Fibroblast of lung (primary cell): ENCODE results near the gene VGF. TPM values are rescaled to one million over a fixed set of nuclear protein-coding genes. Genes with fewer than 3 reads are reported as not detected.

ENCODE experiments used
- DNase-seq, 2 donors: peaks; one replicate each; pipeline versions ENCODE4 v3.0.0 to v3.0.0-alpha.2; 2010; ENCODE audit warnings: low read depth in 2 of 2
- H2AFZ ChIP-seq: 2 replicates; pipeline ENCODE4 v1.5.1; 2012; ENCODE audit warnings: low read length, control low read depth, inconsistent platforms
- H3K27ac ChIP-seq: 2 replicates; pipeline ENCODE4 v1.5.1; 2011; ENCODE audit warnings: low read length, control low read depth; ENCODE audit not compliant: insufficient read depth
- H3K27me3 ChIP-seq: 2 replicates; pipeline ENCODE4 v1.5.1; 2011; ENCODE audit warnings: mild to moderate bottlenecking, low read length; ENCODE audit not compliant: control insufficient read depth, insufficient read depth
- H3K36me3 ChIP-seq: 2 replicates; pipeline ENCODE4 v1.5.1; 2011; ENCODE audit warnings: low read length; ENCODE audit not compliant: control insufficient read depth, insufficient read depth
- H3K4me1 ChIP-seq: 2 replicates; pipeline ENCODE4 v1.5.1; 2011; ENCODE audit warnings: low read length; ENCODE audit not compliant: control insufficient read depth, insufficient read depth; ENCODE audit errors: extremely low read depth
- H3K4me2 ChIP-seq: 2 replicates; pipeline ENCODE4 v1.5.1; 2011; ENCODE audit warnings: low read length, control low read depth; ENCODE audit not compliant: insufficient read depth; ENCODE audit errors: extremely low read depth
- H3K4me3 ChIP-seq, 4 experiments: fragments of 200-600 bp in 1 of 4; sonication (generic) in 1 of 4; replicated peaks in 1 of 4; 2 replicates each; pipeline ENCODE4 v1.5.1; 2011 to 2016; ENCODE audit warnings: low read length in 4 of 4, low read depth in 3 of 4, mild to moderate bottlenecking in 3 of 4, control low read depth in 2 of 4, inconsistent platforms in 1 of 4, mixed read lengths in 1 of 4; ENCODE audit not compliant: insufficient read depth in 1 of 4; ENCODE audit errors: control extremely low read depth in 1 of 4
- H3K79me2 ChIP-seq: 2 replicates; pipeline ENCODE4 v1.5.1; 2012; ENCODE audit warnings: mild to moderate bottlenecking, low read length, inconsistent platforms; ENCODE audit not compliant: control insufficient read depth, insufficient read depth
- H3K9ac ChIP-seq: 2 replicates; pipeline ENCODE4 v1.5.1; 2011; ENCODE audit warnings: mild to moderate bottlenecking, low read length, control low read depth; ENCODE audit not compliant: insufficient read depth
- H3K9me3 ChIP-seq: 2 replicates; pipeline ENCODE4 v1.5.1; 2012; ENCODE audit warnings: low read depth, low read length; ENCODE audit not compliant: control insufficient read depth, insufficient read depth
- H4K20me1 ChIP-seq: 2 replicates; pipeline ENCODE4 v1.5.1; 2011; ENCODE audit warnings: low read length; ENCODE audit not compliant: control insufficient read depth, insufficient read depth; ENCODE audit errors: extremely low read depth
- EZH2 ChIP-seq: IDR thresholded peaks from 2 replicates; pipeline ENCODE4 v1.5.1; 2012; ENCODE audit warnings: low read length, control low read depth, mild to moderate bottlenecking; ENCODE audit errors: missing control alignments
- polyA plus RNA-seq, 2 donors: library from polyadenylated mRNA; depleted of rRNA in 1 of 2; stranded (reverse) in 1 of 2; unstranded in 1 of 2; fragments of >200 nt; gene quantifications; 2 replicates each; pipeline ENCODE4 v1.2.1, GENCODE V29; 2011 to 2012; ENCODE audit warnings: missing spikeins in 1 of 2
- total RNA-seq: library from RNA; depleted of rRNA; stranded (reverse); fragments of >200 nt; gene quantifications from 2 replicates; pipeline ENCODE4 v1.2.1, GENCODE V29; 2014
- TF ChIP-seq, protein P1 (sequence below), 2 donors: IDR thresholded peaks in 1 of 2; conservative IDR thresholded peaks in 1 of 2; 1 replicate in 1 of 2; 2 replicates in 1 of 2; pipeline ENCODE4 v1.5.1; 2011 to 2012; ENCODE audit warnings: low read length in 2 of 2, control low read depth in 1 of 2, inconsistent platforms in 1 of 2, low read depth in 1 of 2, mild to moderate bottlenecking in 1 of 2

VGF gene
- total and polyA plus RNA-seq, 2 donors (not counting 1 experiment from before 2014, with no cell fraction given) = 0.66 TPM; not detected in 1

DNA sequence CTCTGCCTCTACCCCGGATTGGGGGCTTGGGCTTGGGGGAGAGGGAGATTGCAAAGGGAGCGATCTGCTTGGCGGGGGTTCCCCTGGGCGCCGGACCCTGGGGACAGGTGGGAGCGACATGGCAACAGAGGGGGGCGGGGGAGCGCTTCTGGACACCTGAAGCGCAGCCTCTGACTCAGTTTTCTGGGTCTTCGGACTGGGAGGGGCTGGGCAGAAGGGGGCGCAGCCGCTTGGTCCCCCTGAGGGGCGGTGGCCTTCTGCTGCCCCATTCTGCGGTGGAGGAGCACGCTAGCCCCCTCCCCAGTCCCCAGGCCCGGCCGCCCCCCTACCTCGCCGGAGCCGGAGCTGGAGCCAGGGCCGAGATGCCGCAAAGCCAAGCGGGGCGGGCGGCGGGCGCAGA, 14.3 kb upstream of the VGF start:
- Histone ChIP-seq H3K79me2 (no peaks in the 10 kb centered on the region), H3K9ac (no peak overlapping the region), H3K36me3 (no peaks in the 10 kb centered on the region), H2AFZ (no peak overlapping the region), H3K4me1 (no peaks in the 10 kb centered on the region), H3K27me3 (peaks cover 52% of the 10 kb centered on the region), H3K4me2 (no peak overlapping the region), H4K20me1 (no peaks in the 10 kb centered on the region), H3K9me3 (no peaks in the 10 kb centered on the region), H3K27ac (no peak overlapping the region), H3K4me3 (no peak overlapping the region)
- no peak for TF ChIP-seq EZH2
- TF ChIP-seq, protein P1, sequence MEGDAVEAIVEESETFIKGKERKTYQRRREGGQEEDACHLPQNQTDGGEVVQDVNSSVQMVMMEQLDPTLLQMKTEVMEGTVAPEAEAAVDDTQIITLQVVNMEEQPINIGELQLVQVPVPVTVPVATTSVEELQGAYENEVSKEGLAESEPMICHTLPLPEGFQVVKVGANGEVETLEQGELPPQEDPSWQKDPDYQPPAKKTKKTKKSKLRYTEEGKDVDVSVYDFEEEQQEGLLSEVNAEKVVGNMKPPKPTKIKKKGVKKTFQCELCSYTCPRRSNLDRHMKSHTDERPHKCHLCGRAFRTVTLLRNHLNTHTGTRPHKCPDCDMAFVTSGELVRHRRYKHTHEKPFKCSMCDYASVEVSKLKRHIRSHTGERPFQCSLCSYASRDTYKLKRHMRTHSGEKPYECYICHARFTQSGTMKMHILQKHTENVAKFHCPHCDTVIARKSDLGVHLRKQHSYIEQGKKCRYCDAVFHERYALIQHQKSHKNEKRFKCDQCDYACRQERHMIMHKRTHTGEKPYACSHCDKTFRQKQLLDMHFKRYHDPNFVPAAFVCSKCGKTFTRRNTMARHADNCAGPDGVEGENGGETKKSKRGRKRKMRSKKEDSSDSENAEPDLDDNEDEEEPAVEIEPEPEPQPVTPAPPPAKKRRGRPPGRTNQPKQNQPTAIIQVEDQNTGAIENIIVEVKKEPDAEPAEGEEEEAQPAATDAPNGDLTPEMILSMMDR (conservative IDR thresholded peaks at IDR 0.05 in 1 of 2, IDR thresholded peaks at IDR 0.05 in 1 of 2; ENCODE audit: low read depth in 1 of 2, low read length in 2 of 2) = no peak
- DNase-seq = no peak

DNA sequence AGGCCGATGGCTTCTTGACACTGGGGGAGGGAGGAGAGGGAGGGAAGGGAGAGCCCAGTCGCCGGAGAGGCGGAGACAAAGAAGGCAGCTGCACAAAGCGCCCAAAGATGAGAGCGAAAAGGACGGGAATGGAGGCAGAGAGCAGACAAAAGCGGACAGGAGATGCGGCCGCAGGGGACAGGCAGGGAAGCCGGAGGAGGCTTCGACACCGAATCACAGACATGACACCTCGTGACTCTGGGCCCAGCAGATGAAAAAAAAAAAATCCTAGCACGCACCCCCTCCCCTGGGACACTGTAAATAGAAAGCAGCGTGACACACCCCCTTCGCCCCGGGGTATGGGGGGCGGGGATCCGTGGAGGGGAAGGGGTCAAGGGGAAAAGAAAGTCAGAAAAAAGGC, 13.7 kb upstream of the VGF start:
- no peaks in the 10 kb centered on the region for H3K36me3 ChIP-seq
- H3K9ac ChIP-seq = no peak overlapping the region
- H2AFZ ChIP-seq = no peak overlapping the region
- no peaks in the 10 kb centered on the region for H3K79me2 ChIP-seq
- H3K27me3 ChIP-seq = peaks cover 57% of the 10 kb centered on the region
- H3K27ac ChIP-seq = no peak overlapping the region
- no peak for DNase-seq
- no peak overlapping the region for H3K4me3 ChIP-seq
- peak overlapping the region; percentile 25 for H3K4me2 ChIP-seq
- no peaks in the 10 kb centered on the region for H4K20me1 ChIP-seq
- no peaks in the 10 kb centered on the region for H3K4me1 ChIP-seq
- TF ChIP-seq EZH2 = peak; percentile 92
- TF ChIP-seq, protein P1 (conservative IDR thresholded peaks at IDR 0.05 in 1 of 2, IDR thresholded peaks at IDR 0.05 in 1 of 2; ENCODE audit: low read depth in 1 of 2, low read length in 2 of 2) = no peak
- no peaks in the 10 kb centered on the region for H3K9me3 ChIP-seq

DNA sequence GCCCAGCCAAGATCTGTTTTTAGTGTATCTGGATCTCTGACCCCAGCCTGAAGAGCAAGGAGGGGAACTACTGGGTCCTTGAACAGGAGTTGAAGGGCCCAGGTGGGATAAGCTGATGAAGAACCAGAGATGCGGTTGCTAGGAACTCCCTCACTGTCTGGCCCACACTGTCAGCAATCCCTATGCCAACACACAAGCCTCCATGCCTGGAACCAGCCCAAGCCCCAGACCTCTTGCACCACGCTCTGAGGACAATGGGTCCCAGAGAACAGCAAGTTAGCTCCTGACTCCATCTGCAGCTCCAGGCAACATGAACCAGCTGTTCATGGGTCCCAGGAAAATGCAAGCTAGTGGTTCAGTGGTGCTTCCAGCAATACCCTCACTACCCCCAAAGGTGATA, 12.3 kb upstream of the VGF start:
- H3K4me3 ChIP-seq = no peak overlapping the region

More for the DNA sequence above, 12.3 kb upstream of the VGF start:
- TF ChIP-seq, protein P1 (conservative IDR thresholded peaks at IDR 0.05 in 1 of 2, IDR thresholded peaks at IDR 0.05 in 1 of 2; ENCODE audit: low read depth in 1 of 2, low read length in 2 of 2) = no peak
- TF ChIP-seq EZH2 = no peak
- Histone ChIP-seq H3K9ac (no peak overlapping the region), H3K4me1 (peaks cover 7% of the 10 kb centered on the region), H3K79me2 (no peaks in the 10 kb centered on the region), H3K27ac (no peak overlapping the region), H3K36me3 (no peaks in the 10 kb centered on the region), H3K27me3 (peaks cover 65% of the 10 kb centered on the region), H3K4me2 (no peak overlapping the region), H2AFZ (no peak overlapping the region), H3K9me3 (no peaks in the 10 kb centered on the region), H4K20me1 (no peaks in the 10 kb centered on the region)
- peak in 1 of 2 donors; percentile 33 for DNase-seq
